ENCODE results near the gene RNF169.

GRCh38 chr11:74818283-74818946 lies 69.8 kb downstream of the RNF169 start:
- TF ChIP-seq GATA2 (IDR thresholded peaks at IDR 0.05; ENCODE audit: low read depth, low read length) (no peak), GATA3 (IDR thresholded peaks at IDR 0.05; ENCODE audit: low read depth, low read length) (no peak)
